Gastroesophageal sphincter (tissue), 4 donors: ENCODE results near the gene MAP2K3. TPM values are rescaled to one million over a fixed set of nuclear protein-coding genes. Genes with fewer than 3 reads are reported as not detected.

Experiments
- ATAC-seq: fragments of 150-250 bp; one replicate; pipeline ENCODE4 v1.9.1; 2016; ENCODE audit warnings: mild to moderate bottlenecking, moderate library complexity
- H3K27ac ChIP-seq, 4 donors: fragments of 200-600 bp; sonication (generic) in 3 of 4; 1 replicate in 3 of 4; 2 replicates in 1 of 4; pipeline ENCODE4 v1.5.1; 2016 to 2019
- H3K27me3 ChIP-seq: fragments of 200-600 bp; sonication (generic); one replicate; pipeline ENCODE4 v1.5.1; 2019
- H3K36me3 ChIP-seq, 2 donors: fragments of 200-600 bp; sonication (generic); one replicate each; pipeline ENCODE4 v1.5.1; 2019; ENCODE audit warnings: control low read depth in 1 of 2
- H3K4me1 ChIP-seq, 3 donors: fragments of 200-600 bp; sonication (generic); 1 replicate in 2 of 3; 2 replicates in 1 of 3; pipeline ENCODE4 v1.5.1; 2016 to 2019; ENCODE audit warnings: control low read depth in 2 of 3
- H3K4me3 ChIP-seq, 2 donors: fragments of 200-600 bp; sonication (generic); one replicate each; pipeline ENCODE4 v1.5.1; 2019; ENCODE audit warnings: mild to moderate bottlenecking in 1 of 2, moderate library complexity in 1 of 2
- H3K9me3 ChIP-seq, 3 donors: fragments of 200-600 bp; sonication (generic); one replicate each; pipeline ENCODE4 v1.5.1; 2017 to 2019; ENCODE audit warnings: control low read depth in 2 of 3
- EP300 ChIP-seq: sonication (generic); formaldehyde crosslinking; IDR thresholded peaks from one replicate; pipeline ENCODE4 v1.6.1; 2017; ENCODE audit warnings: antibody characterized with exemption, mild to moderate bottlenecking
- POLR2A ChIP-seq, 2 donors: fragments of 450-650 bp; IDR thresholded peaks; one replicate each; pipeline ENCODE4 v1.6.1; 2017; ENCODE audit warnings: antibody characterized with exemption in 2 of 2, mild to moderate bottlenecking in 2 of 2, moderate library complexity in 1 of 2
- POLR2AphosphoS5 ChIP-seq: sonication (generic); formaldehyde crosslinking; IDR thresholded peaks from one replicate; pipeline ENCODE4 v1.6.1; 2017; ENCODE audit warnings: antibody characterized with exemption
- WGBS, 2 donors: methylation state at CpG; one replicate each; pipeline ENCODE4 v1.1.5; 2018; ENCODE audit warnings: low coverage in 1 of 2; 5-methylcytosine and 5-hydroxymethylcytosine counted together
- total RNA-seq, 4 donors: library from RNA; depleted of rRNA; stranded (reverse); fragments of >200 nt; gene quantifications; one replicate each; pipeline ENCODE4 v1.1.0, GENCODE V29; 2016
- TF ChIP-seq, protein P1 (sequence below), 4 experiments: fragments of 200-600 bp in 2 of 4; fragments of 450-650 bp in 2 of 4; sonication (generic) in 1 of 4; IDR thresholded peaks; one replicate each; pipeline ENCODE4 v1.5.1; 2017 to 2019; ENCODE audit warnings: antibody characterized with exemption in 4 of 4, mild to moderate bottlenecking in 2 of 4, moderate library complexity in 2 of 4

The MAP2K3 gene
- total RNA-seq, 4 donors from 2014 or later: 18.3 to 46.2 (median 35.2) TPM

- no peak for ATAC-seq
- 83 to 100% methylated on average over 6 to 9 of the region's 13 CpGs for WGBS, 2 donors
These were observed 70.4 kb downstream of the MAP2K3 start for GRCh38 chr17:21354796-21355385.

GRCh38 chr17:21355586-21355985, 71.1 kb downstream of the MAP2K3 start:
- TF ChIP-seq EP300 (no peak), POLR2AphosphoS5 (no peak), POLR2A (IDR thresholded peaks at IDR 0.05) (no peak)
- TF ChIP-seq, protein P1, sequence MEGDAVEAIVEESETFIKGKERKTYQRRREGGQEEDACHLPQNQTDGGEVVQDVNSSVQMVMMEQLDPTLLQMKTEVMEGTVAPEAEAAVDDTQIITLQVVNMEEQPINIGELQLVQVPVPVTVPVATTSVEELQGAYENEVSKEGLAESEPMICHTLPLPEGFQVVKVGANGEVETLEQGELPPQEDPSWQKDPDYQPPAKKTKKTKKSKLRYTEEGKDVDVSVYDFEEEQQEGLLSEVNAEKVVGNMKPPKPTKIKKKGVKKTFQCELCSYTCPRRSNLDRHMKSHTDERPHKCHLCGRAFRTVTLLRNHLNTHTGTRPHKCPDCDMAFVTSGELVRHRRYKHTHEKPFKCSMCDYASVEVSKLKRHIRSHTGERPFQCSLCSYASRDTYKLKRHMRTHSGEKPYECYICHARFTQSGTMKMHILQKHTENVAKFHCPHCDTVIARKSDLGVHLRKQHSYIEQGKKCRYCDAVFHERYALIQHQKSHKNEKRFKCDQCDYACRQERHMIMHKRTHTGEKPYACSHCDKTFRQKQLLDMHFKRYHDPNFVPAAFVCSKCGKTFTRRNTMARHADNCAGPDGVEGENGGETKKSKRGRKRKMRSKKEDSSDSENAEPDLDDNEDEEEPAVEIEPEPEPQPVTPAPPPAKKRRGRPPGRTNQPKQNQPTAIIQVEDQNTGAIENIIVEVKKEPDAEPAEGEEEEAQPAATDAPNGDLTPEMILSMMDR (IDR thresholded peaks at IDR 0.05): no peak
- H3K9me3 ChIP-seq: no peaks in the 10 kb centered on the region
- H3K36me3 ChIP-seq: no peaks in the 10 kb centered on the region
- H3K4me3 ChIP-seq: no peak overlapping the region
- no peaks in the 10 kb centered on the region for H3K27me3 ChIP-seq
- no CpG with 5 or more reads among the region's 12 CpGs for WGBS, 2 donors
- peaks cover 0 to 4% (median 0%) of the 10 kb centered on the region in 3 donors for H3K4me1 ChIP-seq
- no peak overlapping the region for H3K27ac ChIP-seq
- ATAC-seq: no peak

More at GRCh38 chr17:21354796-21355385, 70.4 kb downstream of the MAP2K3 start:
- H3K27ac ChIP-seq: no peak overlapping the region
- no peaks in the 10 kb centered on the region for H3K36me3 ChIP-seq
- no peak overlapping the region for H3K4me3 ChIP-seq
- H3K27me3 ChIP-seq: no peaks in the 10 kb centered on the region
- H3K4me1 ChIP-seq: peaks cover 0 to 4% (median 0%) of the 10 kb centered on the region in 3 donors
- H3K9me3 ChIP-seq: no peaks in the 10 kb centered on the region
- TF ChIP-seq POLR2A (IDR thresholded peaks at IDR 0.05) (no peak), EP300 (no peak), POLR2AphosphoS5 (no peak)
- TF ChIP-seq, protein P1 (IDR thresholded peaks at IDR 0.05): no peak

DNA sequence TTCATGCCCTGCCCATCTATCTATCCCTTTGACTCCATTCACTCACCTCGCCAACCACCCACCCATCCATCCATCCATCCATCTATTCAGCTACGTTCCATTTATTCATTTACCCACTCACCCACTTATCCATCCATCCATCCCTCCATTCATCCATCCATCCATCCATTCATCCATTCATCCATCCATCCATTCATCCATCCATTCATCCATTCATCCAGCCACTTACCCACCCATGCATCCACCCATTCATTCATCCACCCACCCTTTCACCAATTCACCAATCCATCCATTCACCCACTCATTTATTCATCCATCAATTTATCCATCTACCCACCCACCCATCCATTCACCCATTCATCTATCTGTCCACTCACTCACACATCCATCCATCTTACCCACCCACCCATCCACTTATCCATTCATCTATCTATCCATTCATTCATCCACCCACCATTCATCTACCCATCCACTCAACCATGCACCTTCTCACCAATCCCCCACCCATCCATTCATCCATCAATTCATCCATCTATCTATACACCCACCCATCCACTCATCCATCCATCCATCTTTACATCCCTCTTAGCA, 72.1 kb downstream of the MAP2K3 start:
- Histone ChIP-seq H3K4me1 (peaks cover 0 to 4% (median 0%) of the 10 kb centered on the region in 3 donors), H3K27me3 (no peaks in the 10 kb centered on the region), H3K9me3 (no peaks in the 10 kb centered on the region), H3K4me3 (no peak overlapping the region), H3K27ac (no peak overlapping the region), H3K36me3 (no peaks in the 10 kb centered on the region)
- whole genome bisulfite sequencing, 2 donors: 91 to 96% methylated on average over 2 of the region's 2 CpGs
- TF ChIP-seq EP300 (no peak), POLR2AphosphoS5 (no peak), POLR2A (IDR thresholded peaks at IDR 0.05) (no peak)
- TF ChIP-seq, protein P1 (IDR thresholded peaks at IDR 0.05): no peak
- ATAC-seq: no peak

GRCh38 chr17:21357281-21357680, 72.8 kb downstream of the MAP2K3 start:
- Histone ChIP-seq H3K4me3 (no peak overlapping the region), H3K4me1 (peaks cover 0 to 4% (median 0%) of the 10 kb centered on the region in 3 donors), H3K36me3 (no peaks in the 10 kb centered on the region), H3K9me3 (no peaks in the 10 kb centered on the region), H3K27ac (no peak overlapping the region), H3K27me3 (no peaks in the 10 kb centered on the region)
- WGBS, 2 donors: 52% methylated on average over 2 of the region's 5 CpGs; no CpG with 5 or more reads in 1 of the 2 donors
- ATAC-seq: no peak
- TF ChIP-seq, protein P1 (IDR thresholded peaks at IDR 0.05): no peak
- TF ChIP-seq EP300: no peak
- no peak for TF ChIP-seq POLR2A (IDR thresholded peaks at IDR 0.05)
- no peak for TF ChIP-seq POLR2AphosphoS5
